ENCODE measurements around the gene MAGEA6.
"Not testable (repeated sequence)": the region's sequence is repeated elsewhere in the genome, so short reads cannot be mapped to it uniquely, and the experiment has no call there.

The MAGEA6 gene

DNA sequence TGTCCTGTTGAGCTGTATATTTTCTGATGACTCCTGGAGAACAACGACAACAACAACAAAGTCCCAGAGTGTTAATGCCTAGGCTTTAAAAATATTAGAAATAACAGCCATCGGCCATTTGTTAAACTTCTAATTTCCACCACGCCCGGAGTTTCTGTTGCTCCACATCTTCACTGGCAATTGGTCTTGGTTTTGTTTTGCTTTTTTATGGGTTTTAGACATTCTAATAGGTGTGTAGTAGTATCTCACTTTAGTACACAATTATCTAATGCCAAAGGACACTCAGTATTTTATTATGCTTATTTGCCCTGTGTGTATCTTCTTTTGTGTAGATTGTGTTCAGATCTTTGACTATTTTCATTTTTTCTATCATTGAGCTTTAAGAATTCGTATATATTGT is 30.9 kb downstream of the MAGEA6 start:
- no peak for FAIRE-seq
- no peak for DNase-seq (ENCODE audit: insufficient read length, low spot score)
- TF ChIP-seq POLR2A (IDR thresholded peaks at IDR 0.05; ENCODE audit: low read depth, low read length) = no peak

GRCh38 chrX:152736528-152736927 is 33.0 kb downstream of the MAGEA6 start:
- not testable (repeated sequence) for DNase-seq (ENCODE audit: insufficient read length, low spot score); FAIRE-seq

DNA sequence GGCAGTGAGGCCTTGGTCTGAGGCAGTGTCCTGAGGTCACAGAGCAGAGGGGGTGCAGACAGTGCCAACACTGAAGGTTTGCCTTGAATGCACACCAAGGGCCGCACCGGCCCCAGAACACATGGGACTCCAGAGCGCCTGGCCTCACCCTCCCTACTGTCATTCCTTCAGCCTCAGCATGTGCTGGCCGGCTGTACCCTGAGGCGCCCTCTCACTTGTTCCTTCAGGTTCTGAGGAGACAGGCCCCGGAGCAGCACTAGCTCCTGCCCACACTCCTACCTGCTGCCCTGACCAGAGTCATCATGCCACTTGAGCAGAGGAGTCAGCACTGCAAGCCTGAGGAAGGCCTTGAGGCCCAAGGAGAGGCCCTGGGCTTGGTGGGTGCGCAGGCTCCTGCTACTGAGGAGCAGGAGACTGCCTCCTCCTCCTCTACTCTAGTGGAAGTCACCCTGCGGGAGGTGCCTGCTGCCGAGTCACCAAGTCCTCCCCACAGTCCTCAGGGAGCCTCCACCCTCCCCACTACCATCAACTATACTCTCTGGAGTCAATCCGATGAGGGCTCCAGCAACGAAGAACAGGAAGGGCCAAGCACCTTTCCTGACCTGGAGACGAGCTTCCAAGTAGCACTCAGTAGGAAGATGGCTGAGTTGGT is 33.5 kb downstream of the MAGEA6 start:
- FAIRE-seq (no peak), DNase-seq (ENCODE audit: insufficient read length, low spot score) (no peak)
- no peak for TF ChIP-seq POLR2A (IDR thresholded peaks at IDR 0.05; ENCODE audit: low read depth, low read length)

- no peak for FAIRE-seq
- no peak for DNase-seq (ENCODE audit: insufficient read length, low spot score)
- no peak for TF ChIP-seq POLR2A (IDR thresholded peaks at IDR 0.05; ENCODE audit: low read depth, low read length)
These were observed 34.4 kb downstream of the MAGEA6 start for GRCh38 chrX:152735101-152735500.

- not testable (repeated sequence) for DNase-seq (ENCODE audit: insufficient read length, low spot score); FAIRE-seq
These were observed 35.2 kb downstream of the MAGEA6 start for GRCh38 chrX:152734143-152734858.

DNA sequence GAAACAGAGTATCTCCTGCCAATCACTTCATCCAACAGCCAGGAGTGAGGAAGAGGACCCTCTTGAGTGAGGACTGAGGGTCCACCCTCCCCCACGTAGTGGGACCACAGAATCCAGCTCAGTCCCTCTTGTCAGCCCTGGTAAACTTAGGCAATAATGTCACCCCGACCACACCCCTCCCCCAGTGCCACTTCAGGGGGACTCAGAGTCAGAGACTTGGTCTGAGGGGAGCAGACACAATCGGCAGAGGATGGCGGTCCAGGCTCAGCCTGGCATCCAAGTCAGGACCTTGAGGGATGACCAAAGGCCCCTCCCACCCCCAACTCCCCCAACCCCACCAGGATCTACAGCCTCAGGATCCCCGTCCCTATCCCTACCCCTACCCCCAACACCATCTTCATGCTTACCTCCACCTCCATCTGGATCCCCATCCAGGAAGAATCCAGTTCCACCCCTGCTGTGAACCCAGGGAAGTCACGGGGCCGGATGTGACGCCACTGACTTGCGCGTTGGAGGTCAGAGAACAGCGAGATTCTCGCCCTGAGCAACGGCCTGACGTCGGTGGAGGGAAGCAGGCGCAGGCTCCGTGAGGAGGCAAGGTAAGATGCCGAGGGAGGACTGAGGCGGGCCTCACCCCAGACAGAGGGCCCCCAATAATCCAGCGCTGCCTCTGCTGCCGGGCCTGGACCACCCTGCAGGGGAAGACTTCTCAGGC is 36.1 kb downstream of the MAGEA6 start, which contains the start of the genes CSAG1 and MAGEA12:
Gene CSAG1, minus strand, starts transcription at position 461 of the 715 bp plus-strand sequence. CDS start 1,261 bp downstream, outside the sequence.
Gene MAGEA12, plus strand, starts transcription at position 497 of the 715 bp plus-strand sequence. CDS start 2,405 bp downstream, outside the sequence.
- DNase-seq (ENCODE audit: insufficient read length, low spot score) (no peak), FAIRE-seq (no peak)
- TF ChIP-seq POLR2A (IDR thresholded peaks at IDR 0.05; ENCODE audit: low read depth, low read length) = no peak

- no peak for DNase-seq (ENCODE audit: insufficient read length, low spot score)
- FAIRE-seq = no peak
- TF ChIP-seq POLR2A (IDR thresholded peaks at IDR 0.05; ENCODE audit: low read depth, low read length) = no peak
These were observed 44.1 kb downstream of the MAGEA6 start for GRCh38 chrX:152725409-152725808.
